Sigmoid colon (tissue), 4 donors: Measurements from ENCODE around the gene RIPOR3.

Experiments
- CTCF ChIP-seq, 4 experiments: fragments of 450-650 bp in 3 of 4; fragments of 200-600 bp in 1 of 4; IDR thresholded peaks; one replicate each; pipeline ENCODE4 v1.5.1; 2016 to 2019; ENCODE audit warnings: antibody characterized with exemption in 4 of 4, mild to moderate bottlenecking in 3 of 4, moderate library complexity in 2 of 4
- EP300 ChIP-seq, 4 donors: sonication (generic); formaldehyde crosslinking; IDR thresholded peaks; one replicate each; pipeline ENCODE4 v1.6.1; 2017; ENCODE audit warnings: antibody characterized with exemption in 4 of 4
- POLR2A ChIP-seq, 2 donors: fragments of 450-650 bp; IDR thresholded peaks; one replicate each; pipeline ENCODE4 v1.6.1; 2016; ENCODE audit warnings: antibody characterized with exemption in 2 of 2, mild to moderate bottlenecking in 2 of 2, moderate library complexity in 2 of 2
- POLR2AphosphoS5 ChIP-seq, 4 donors: sonication (generic); formaldehyde crosslinking; IDR thresholded peaks; one replicate each; pipeline ENCODE4 v1.6.1; 2017; ENCODE audit warnings: antibody characterized with exemption in 4 of 4

- TF ChIP-seq CTCF (IDR thresholded peaks at IDR 0.05) (no peak), POLR2A (IDR thresholded peaks at IDR 0.05) (no peak), EP300 (IDR thresholded peaks at IDR 0.05) (no peak), POLR2AphosphoS5 (IDR thresholded peaks at IDR 0.05) (no peak)
These were observed 35.8 kb upstream of the RIPOR3 start for GRCh38 chr20:50726955-50727791.
